NB4 (cell line): ENCODE data around the gene PCLO.

Experiments
- CTCF ChIP-seq: IDR thresholded peaks from one replicate; pipeline ENCODE4 v1.5.1; 2012; ENCODE audit warnings: low read depth, low read length
- MAX ChIP-seq: IDR thresholded peaks from 2 replicates; pipeline ENCODE4 v1.6.1; 2011; ENCODE audit warnings: low read depth, low read length
- MYC ChIP-seq: IDR thresholded peaks from 2 replicates; pipeline ENCODE4 v1.6.1; 2011; ENCODE audit warnings: low read depth, low read length
- POLR2A ChIP-seq: IDR thresholded peaks from 2 replicates; pipeline ENCODE4 v1.6.1; 2011; ENCODE audit warnings: mild to moderate bottlenecking; ENCODE audit not compliant: insufficient read length; ENCODE audit errors: extremely low read depth

- TF ChIP-seq CTCF = no peak
- no peak for TF ChIP-seq MAX
- TF ChIP-seq POLR2A = no peak
- TF ChIP-seq MYC = no peak
Measured at GRCh38 chr7:83142365-83142764, 20.3 kb downstream of the PCLO start.
